Stimulated activated CD4-positive, alpha-beta T cell treated with anti-CD3 and anti-CD28 coated beads, Interleukin-15, amount 100 ng/mL, for 1 hour (primary cell): Measurements from ENCODE around the gene OSBPL5.

Experiments
- DNase-seq, 2 donors: peaks; one replicate each; pipeline ENCODE4 v3.0.0-alpha.2; 2020; ENCODE audit warnings: low read depth in 1 of 2, low spot score in 1 of 2

OSBPL5 gene

GRCh38 chr11:3150726-3151125 is 14.4 kb downstream of the OSBPL5 start:
- no peak for DNase-seq

- DNase-seq = no peak
These were observed 15.3 kb downstream of the OSBPL5 start for GRCh38 chr11:3149852-3150188.

- DNase-seq = no peak
These were observed 15.9 kb downstream of the OSBPL5 start for GRCh38 chr11:3148990-3149851.

GRCh38 chr11:3148255-3148989 is 16.7 kb downstream of the OSBPL5 start:
- DNase-seq = no peak

GRCh38 chr11:3147626-3148025 is 17.5 kb downstream of the OSBPL5 start:
- no peak for DNase-seq

DNA sequence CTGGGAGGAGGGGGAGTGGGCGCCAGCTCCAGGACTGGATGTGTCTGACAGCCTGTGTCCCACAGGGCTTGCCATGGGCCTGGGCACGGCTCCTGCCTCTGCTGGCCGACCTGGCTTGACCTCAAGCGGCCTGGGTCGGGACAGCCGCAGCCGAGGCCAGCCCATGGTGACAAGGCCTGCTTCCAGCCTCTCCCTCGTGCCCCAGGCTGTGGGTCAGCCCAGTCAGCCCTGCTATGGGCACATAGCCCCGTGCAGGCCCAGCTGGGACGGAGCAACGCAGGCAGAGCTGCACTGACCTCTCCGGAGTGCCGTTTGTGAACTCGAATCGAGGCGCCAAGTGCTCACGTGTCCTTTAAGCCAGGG is 17.9 kb downstream of the OSBPL5 start:
- no peak for DNase-seq

DNA sequence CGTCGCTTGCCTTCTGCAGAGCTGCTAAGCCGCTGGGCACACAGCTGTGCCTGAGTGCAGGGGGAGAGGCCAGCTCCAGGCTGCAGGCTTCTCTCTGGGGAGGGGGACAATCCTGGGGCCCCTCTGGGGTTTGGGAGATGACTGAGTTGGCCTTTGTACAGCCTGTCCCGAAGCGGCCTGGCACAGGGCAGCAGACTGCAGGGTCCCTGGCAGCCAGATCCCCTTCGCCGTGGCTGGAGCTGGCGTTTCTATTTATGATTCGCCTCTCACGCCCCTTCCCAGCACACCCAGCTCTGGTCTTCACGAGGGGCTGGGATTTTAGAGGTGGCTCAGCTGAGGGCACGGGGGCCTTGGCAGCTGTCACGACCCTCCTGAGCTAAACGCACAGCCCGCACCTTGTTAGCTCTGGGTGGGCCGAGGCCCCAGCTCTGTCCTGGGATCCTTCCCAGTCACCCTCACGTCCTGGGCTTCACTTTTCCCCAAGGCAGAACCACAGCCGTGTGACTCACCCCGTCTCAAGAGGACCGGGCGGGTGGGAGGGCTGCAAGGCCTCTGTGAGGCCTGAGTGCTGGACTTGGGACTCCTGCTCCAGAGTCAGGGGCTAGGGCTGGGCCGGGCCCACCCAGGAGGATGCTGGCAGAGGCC is 18.4 kb downstream of the OSBPL5 start:
- no peak for DNase-seq

- no peak for DNase-seq
These were observed 19.9 kb downstream of the OSBPL5 start for GRCh38 chr11:3145206-3145520.

GRCh38 chr11:3144296-3145205 is 20.6 kb downstream of the OSBPL5 start:
- DNase-seq = no peak

- DNase-seq = no peak
These were observed 21.8 kb downstream of the OSBPL5 start for GRCh38 chr11:3143136-3143880.

- DNase-seq = no peak
These were observed 24.9 kb downstream of the OSBPL5 start for GRCh38 chr11:3140291-3140603.

DNA sequence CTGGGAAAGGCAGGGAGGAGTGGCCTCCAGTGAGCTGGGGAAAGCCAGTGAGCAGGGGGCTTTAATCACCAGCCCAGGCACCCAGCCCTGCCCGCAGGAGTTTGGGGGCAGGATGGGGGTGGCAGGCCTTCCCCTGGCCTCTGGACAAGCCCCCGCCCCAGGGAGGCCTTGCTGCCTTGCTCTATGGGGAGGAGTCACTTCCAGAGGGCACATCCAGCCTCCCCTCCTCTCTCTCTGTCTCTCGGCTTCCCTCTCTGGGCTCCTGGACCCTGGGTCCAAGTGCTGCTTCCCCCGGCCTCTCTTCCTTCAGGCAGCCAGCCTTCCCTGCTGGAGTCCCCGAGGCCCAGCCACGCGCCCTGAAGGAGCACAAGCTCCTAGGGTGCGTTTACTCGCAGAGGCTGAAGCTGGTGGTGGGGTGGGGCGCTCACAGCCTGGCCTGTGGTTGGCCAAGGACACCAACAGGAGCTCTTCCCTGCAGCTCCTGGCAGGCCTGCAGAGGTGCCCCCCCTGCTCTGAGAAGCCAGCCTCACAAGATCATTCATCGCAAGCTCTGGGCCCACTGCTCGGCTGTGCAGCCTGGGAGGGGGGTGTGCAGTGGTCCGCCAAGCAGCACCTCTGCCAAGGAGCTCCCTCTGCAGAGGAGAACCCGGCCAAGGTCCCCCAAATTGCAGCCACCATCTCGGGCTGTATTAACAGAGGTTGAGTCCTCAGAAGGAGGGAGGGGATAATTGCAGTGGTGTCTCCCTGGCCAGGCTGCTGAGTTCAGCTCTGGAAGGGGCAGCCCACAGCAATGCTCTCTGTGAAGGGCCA is 25.4 kb downstream of the OSBPL5 start:
- DNase-seq = no peak

DNA sequence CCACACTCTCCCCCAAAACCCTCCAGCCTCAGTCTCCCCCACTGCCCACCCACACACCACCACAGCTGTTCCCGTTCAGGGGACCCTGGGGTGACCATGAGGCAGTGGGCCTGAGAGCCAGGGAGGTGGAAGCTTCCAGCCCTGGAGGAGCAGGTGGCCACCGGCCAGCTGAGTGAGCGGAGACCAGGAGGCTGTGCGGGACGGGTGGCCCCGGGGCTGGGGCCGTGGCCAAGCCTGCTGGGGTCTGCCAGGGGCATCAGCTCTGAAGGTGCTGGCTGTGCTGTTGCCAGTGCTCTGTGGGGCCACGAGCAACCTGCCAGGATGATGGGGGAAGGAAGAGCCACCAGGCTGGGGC is 26.0 kb downstream of the OSBPL5 start:
- no peak for DNase-seq

- no peak for DNase-seq
These were observed 26.7 kb downstream of the OSBPL5 start for GRCh38 chr11:3138178-3139085.

DNA sequence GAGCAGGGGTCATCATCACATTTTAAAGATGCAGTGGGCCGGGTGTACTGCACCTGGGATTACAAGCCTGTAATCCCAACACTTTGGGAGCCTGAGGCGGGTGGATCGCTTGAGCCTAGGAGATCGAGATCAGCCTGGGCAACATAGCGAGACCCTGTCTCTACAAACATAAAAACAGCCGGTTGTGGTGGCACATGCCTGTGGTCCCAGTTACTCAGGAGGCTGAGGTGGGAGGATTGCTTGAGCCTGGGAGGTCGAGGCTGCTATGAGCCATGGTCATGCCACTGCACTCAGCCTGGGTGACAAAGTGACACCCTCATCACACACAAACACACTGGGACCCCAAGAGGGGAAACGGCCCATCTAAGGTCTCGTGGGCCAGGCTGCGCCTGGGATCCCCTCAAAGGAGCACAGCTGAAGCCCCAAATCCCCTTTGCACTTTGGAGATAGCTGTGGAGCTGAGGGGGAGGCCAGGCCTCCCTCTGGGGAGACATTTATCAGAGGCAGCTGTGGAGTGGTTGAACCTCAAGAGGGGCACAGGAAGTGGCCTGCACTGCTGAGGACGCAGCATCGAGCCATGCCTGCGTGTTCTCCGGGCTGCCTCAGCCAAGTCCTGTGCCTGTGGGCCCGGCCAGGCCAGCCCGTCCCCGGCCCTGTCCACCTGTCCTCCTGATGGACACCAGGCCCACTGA is 27.5 kb downstream of the OSBPL5 start:
- no peak for DNase-seq

DNA sequence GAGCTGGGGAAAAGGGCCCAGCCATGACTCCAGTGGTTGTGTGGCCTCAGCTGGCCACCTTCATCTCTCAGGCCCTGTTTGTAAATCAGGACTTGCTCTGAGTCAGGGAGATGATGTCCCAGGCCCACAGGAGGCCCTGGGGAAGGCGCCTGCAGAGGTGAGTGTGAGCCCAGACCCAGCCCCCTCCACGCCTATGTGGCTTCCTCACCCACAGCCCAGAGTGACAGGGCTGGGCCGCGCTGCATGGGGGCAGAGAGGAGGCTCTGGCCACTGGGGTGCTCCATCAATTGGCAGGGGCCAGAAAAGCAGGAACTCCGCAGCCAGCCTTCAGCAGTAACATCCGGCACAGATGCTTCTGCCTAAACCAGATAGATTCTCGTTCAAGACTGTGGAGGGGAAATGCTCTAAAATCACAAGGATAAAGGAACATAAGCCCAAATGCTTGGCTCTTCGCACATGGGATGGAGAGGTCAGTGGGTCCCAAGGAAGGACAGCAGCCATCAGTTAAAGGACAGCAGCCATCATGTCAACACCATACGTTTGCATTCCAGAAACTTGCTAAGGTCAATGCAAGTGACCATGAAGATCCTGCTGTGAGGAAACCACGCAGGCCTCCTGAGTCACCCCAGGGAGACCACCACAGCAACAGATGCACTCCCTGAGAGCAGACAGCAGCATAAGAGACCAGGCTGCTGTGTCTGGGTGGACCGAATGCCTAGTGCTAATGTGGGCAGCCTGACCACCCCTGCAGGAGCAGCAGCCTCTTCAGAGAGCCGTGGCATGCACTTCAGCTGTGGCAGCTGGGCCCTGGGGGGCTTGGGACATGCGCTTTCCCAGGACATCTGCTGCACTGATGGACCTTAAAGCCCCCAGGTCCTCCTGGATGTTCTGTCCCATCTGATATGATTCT is 28.3 kb downstream of the OSBPL5 start:
- DNase-seq = no peak
